ENCODE results near the gene MAP3K20.
"Not testable (repeated sequence)": the region's sequence is repeated elsewhere in the genome, so short reads cannot be mapped to it uniquely, and the experiment has no call there.

The MAP3K20 gene

DNA sequence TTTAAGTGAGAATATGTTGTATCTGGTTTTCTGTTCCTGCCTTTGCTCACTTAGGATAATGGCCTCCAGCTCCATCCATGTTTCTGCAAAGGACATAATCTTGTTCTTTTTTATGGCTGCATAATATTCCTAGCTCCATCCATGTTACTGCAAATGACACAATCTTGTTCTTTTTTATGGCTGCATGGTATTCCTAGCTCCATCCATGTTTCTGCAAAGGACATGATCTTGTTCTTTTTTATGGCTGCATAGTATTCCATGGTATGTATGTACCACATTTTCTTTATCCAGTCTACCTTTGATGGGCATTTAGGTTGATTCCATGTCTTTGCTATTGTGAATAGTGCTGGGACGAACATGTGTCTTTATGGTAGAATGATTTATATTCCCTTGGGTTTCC, 87.7 kb downstream of the MAP3K20 start:
- DNase-seq: not testable (repeated sequence)

GRCh38 chr2:173164396-173164795, 88.8 kb downstream of the MAP3K20 start:
- peak; percentile 85 for DNase-seq

DNA sequence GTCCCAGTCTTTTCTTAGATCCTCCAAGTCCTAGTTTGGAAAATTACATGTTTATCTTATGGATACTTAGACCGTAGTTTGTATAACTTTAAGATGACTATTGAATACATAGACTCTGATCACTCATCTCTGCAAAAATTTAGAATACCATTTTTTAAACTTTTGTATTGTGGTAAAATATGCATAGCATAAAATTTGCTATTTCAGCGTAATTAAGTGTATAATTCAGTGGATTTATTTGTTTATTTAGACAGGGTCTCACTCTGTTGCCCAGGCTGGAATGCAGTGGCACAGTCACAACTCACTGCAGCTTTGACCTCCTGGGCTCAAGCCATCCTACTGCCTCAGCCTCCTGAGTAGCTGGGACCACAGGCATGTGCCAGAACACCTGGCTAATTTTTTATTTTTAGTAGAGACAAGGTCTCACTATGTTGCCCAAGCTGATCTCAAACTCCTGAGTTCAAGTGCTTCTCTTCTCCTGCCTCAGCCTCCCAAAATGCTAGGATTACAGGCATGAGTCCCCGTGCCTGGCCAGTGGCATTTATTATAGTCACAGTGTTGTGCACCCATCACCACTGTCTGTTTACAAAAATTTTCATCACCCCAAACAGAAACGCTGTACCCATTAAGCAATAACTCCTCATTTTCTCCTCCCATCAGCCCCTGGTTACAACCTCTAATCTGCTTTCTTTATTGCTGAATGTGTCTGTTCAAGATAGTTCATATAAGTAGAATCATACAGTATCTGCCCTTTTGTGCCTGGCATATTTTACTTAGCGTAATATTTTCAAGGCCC, 90.0 kb downstream of the MAP3K20 start:
- DNase-seq: no peak

- DNase-seq: no peak
Observed at GRCh38 chr2:173171321-173171720, 95.7 kb downstream of the MAP3K20 start.

- no peak for DNase-seq
Observed at GRCh38 chr2:173171924-173172643, 96.4 kb downstream of the MAP3K20 start.

DNA sequence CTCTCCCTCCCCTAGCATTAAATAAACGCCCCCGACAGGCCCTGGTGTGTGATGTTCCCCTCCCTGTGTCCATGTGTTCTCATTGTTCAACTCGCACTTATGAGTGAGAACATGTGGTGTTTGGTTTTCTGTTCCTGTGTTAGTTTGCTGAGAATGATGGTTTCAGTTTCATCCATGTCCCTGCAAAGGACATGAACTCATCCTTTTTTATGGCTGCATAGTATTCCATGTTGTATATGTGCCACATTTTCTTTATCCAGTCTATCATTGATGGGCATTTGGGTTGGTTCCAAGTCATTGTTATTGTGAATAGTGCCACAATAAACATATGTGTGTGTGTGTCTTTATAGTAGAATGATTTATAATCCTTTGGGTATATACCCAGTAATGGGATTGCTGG, 98.7 kb downstream of the MAP3K20 start:
- DNase-seq: not testable (repeated sequence)

DNA sequence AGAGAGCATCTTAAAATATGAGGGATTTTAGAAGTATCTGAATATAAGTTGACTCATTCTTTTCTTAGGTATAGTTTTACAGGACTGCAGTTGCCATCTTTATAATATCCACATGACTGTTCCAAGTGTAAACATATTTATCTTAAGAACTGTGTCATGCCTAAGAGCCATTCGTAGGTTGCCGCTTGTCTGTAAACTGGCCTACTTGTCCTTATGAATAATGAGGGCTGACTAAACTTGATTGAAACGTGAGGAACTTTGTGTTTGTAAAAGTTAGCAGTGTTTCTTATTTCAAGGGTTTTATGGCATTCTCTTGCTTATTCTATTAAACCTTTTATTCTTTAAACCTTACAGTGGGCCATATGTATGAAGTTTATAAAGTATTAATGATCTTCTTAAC, 99.6 kb downstream of the MAP3K20 start:
- DNase-seq: no peak

- DNase-seq: no peak
Observed at GRCh38 chr2:173181982-173182381, 106.3 kb downstream of the MAP3K20 start.

- peak; percentile 82 for DNase-seq
Observed at GRCh38 chr2:173184031-173185004, 108.7 kb downstream of the MAP3K20 start.

DNA sequence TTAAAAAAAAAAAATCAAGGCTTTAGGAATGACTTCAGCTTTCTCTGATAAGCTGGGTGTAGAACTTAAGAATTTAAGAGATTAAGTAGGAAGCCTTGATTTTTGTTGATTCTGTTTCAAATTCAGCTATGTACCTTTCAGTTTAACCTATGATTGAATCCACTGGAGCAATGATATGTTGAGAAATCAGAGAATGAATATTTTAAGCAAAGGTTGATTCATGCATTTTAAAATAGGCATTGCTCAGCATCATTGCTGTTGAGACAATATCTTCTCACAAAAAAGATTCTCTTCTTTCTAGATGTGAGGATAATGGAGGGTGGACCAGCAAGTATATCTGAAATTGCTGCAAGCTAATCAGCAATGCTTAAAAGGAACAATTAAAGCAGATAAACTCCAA, 109.8 kb downstream of the MAP3K20 start:
- DNase-seq: no peak

- peak; percentile 83 for DNase-seq
Observed at GRCh38 chr2:173187941-173188788, 112.5 kb downstream of the MAP3K20 start.

DNA sequence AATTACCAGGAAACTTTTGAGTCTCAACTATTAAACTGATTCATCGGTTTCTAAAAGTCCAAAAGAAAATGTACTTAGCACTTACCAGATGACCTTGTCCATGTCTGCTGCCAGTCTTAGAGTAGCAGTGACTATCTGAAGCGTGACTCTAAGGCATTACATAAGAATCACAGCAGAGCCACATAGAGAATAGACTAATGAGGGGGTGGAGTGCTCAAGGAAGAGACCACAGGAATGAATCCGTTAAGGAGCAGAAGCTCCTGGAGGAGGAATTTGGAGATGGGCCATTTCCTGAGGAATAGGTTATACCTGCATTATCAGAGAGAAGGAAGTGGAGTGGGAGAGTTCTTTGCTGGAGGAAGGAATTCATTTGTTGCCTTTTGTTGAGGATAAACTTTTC, 116.0 kb downstream of the MAP3K20 start:
- DNase-seq: no peak

- no peak for DNase-seq
Observed at GRCh38 chr2:173192071-173192470, 116.4 kb downstream of the MAP3K20 start.

DNA sequence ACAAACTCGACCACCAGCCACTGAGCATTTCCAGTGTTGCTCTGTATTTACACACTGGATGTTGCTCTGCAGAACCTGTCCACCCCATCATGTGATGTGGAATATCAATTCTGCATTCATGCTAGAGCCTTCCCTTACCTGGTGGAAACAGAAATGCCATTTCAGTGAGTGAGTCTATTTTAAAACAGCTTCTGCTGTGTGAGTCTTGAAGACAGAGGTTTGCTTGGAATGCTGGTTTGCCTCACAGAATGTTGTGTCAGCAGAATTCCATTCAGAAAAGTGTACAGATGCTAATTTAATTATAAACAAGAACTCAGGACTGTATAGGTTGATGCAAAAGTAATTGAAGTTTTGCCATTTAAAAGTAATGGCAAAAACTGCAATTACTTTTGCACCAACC, 118.3 kb downstream of the MAP3K20 start:
- no peak for DNase-seq

DNA sequence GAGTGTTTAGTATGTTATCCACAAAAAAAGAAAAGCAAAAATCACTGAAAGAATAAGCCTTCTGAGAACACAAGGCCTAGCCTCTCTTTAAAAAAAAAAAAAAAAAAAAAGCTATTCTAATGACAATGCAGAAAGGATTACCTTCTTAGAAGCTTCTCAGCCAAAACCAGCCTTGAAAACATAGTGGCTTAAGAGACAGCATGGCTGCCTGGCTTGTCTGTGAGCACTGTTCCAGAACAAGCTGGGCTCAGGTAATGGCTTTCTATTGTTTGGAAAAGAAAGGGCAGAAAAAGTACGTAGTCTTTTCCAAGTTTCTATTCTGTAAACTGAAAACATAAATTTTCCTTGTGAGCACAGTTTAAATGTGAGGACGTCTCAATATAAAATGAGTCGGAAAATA, 119.5 kb downstream of the MAP3K20 start:
- peak; percentile 92 for DNase-seq

DNA sequence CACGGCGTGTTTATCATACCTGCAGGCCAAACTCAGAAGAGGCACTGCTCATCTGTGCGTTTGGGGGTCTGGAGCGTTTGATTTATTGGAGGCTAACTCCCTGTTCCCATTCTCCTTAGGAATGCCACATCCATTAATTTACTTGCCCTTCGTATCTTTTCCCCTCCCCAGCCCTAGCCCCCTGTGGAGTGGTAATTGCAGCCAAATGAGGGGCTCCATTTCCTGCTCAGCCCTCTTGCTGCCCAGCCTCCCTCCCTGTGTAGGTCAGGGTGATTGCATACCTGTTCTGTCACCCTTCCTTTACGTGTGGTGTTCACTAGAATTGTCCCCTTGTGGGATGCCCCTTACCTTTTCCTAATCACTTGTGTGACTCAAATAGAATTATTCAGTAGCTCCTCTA, 120.4 kb downstream of the MAP3K20 start:
- DNase-seq: no peak

DNA sequence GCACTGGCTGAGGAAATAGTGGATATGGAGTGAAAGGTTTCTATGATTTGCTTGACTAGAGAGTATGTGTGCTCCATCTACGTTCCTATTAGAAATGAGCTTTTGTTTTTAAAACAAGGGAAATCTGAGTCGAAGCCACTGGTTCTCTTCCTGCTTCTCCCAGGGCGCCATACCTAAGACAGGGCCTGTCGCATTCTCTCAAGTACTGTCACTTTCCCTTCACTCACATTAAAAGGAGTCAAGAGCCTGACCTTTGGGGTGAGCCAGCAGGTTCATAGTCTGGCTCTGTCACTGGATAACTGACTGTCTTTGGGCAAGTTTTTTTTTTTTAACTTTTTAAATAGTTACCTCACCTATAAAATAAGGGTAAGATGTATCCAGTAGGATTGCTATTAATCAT, 121.0 kb downstream of the MAP3K20 start:
- peak; percentile 93 for DNase-seq

- DNase-seq: no peak
Observed at GRCh38 chr2:173198327-173198726, 122.7 kb downstream of the MAP3K20 start.

DNA sequence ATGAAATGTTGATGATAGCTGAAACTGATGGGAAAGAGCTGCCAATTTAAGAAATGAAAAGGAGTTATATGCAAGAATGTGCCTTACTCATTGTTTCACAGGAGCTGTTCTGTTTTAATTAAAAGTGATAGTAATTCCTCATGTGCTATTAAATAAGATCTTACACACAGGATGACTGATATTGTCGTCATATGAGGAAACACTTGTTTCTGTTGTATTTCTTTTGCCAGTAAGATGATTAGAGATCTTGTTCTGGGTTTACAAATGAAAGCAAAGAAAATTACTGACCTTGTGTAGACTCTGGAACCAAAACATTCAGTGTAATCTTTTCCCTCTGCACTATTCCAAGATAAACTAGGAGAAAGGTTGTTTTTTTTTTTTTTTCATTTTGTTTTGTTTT, 123.6 kb downstream of the MAP3K20 start:
- no peak for DNase-seq

DNA sequence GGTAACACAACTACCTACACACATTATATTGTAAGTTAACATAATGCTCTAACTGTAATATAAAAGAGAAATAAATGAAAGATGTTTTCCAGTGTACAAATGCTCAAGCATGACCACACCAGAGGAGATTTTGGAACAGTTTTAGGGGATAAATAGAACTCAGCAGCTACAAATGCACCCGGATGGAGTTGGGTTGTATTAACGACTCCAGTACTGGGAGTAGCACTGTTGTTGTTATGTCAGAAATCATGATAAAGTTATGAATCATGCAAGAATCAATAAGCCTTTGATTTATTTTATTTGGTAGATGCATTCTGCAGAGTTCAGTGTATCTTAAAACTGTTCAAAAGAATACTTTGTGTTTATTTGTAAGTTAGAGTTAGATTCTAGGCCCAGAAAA, 126.9 kb downstream of the MAP3K20 start:
- no peak for DNase-seq

GRCh38 chr2:173204316-173204715, 128.7 kb downstream of the MAP3K20 start:
- DNase-seq: peak; percentile 72

GRCh38 chr2:173205375-173205774, 129.7 kb downstream of the MAP3K20 start:
- no peak for DNase-seq
